K562 (cell line): ENCODE data around the gene AGO4. TPM values are rescaled to one million over a fixed set of nuclear protein-coding genes. Genes with fewer than 3 reads are reported as not detected.
A peak's percentile ranks its signal among the peaks of the same experiment; 100 is the strongest.

ENCODE experiments used
- ETV1 ChIP-seq: fragments of 450-650 bp; conservative IDR thresholded peaks from 2 replicates; pipeline ENCODE4 v1.6.1; 2016; ENCODE audit warnings: missing genetic modification characterization, control low read depth, low read depth, missing compliant biosample characterization
- ETV5 ChIP-seq: sonication (generic); formaldehyde crosslinking; IDR thresholded peaks from 2 replicates; pipeline ENCODE4 v1.4.0; 2020; ENCODE audit warnings: low read depth, mild to moderate bottlenecking, missing genetic modification reagents
- FIP1L1 ChIP-seq: fragments of 200-400 bp; formaldehyde crosslinking; IDR thresholded peaks from 2 replicates; pipeline ENCODE4 v1.6.1; 2018; ENCODE audit warnings: mild to moderate bottlenecking, low read depth, low read length; ENCODE audit not compliant: poor library complexity, severe bottlenecking
- FOSL1 ChIP-seq: fragments of 200-800 bp; sonication (Bioruptor generic); conservative IDR thresholded peaks from 2 replicates; pipeline ENCODE4 v1.6.1; 2016; ENCODE audit warnings: missing genetic modification characterization, missing compliant biosample characterization
- HDGF ChIP-seq: fragments of 450-650 bp; IDR thresholded peaks from 2 replicates; pipeline ENCODE4 v1.6.1; 2016
- IFI16 ChIP-seq: fragments of 250-450 bp; sonication (Bioruptor Pico); IDR thresholded peaks from 2 replicates; pipeline ENCODE4 v2.1.2; 2022; ENCODE audit warnings: mild to moderate bottlenecking, inconsistent platforms
- MED1 ChIP-seq: sonication (generic); formaldehyde crosslinking; IDR thresholded peaks from 2 replicates; pipeline ENCODE4 v1.8.1; 2023; ENCODE audit warnings: missing genetic modification reagents, borderline replicate concordance
- MYC ChIP-seq, 2 experiments: fragments of 250-450 bp in 1 of 2; sonication (Bioruptor Pico) in 1 of 2; IDR thresholded peaks; 2 replicates each; pipeline versions ENCODE4 v1.5.1 to v1.6.1; 2012 to 2021; ENCODE audit warnings: low read depth in 2 of 2, borderline replicate concordance in 1 of 2, improper control_type of control experiment in 1 of 2, low read length in 1 of 2, mild to moderate bottlenecking in 1 of 2, moderate library complexity in 1 of 2
- NCOR1 ChIP-seq: fragments of 450-650 bp; IDR thresholded peaks from 2 replicates; pipeline ENCODE4 v1.6.1; 2016; ENCODE audit warnings: mild to moderate bottlenecking, moderate library complexity
- SIRT6 ChIP-seq: IDR thresholded peaks from one replicate; pipeline ENCODE4 v1.6.1; 2012; ENCODE audit warnings: low read depth, mild to moderate bottlenecking, control low read depth, inconsistent platforms, low read length, moderate library complexity
- SMAD3 ChIP-seq: fragments of 450-650 bp; formaldehyde crosslinking; conservative IDR thresholded peaks from 2 replicates; pipeline ENCODE4 v1.4.0; 2020; ENCODE audit warnings: mild to moderate bottlenecking
- TFAP4 ChIP-seq: sonication (generic); formaldehyde crosslinking; IDR thresholded peaks from 2 replicates; pipeline ENCODE4 v1.8.0; 2022; ENCODE audit warnings: missing genetic modification reagents, mild to moderate bottlenecking, moderate library complexity, borderline replicate concordance
- THRA ChIP-seq: fragments of 450-650 bp; IDR thresholded peaks from 2 replicates; pipeline ENCODE4 v1.6.1; 2017; ENCODE audit warnings: mild to moderate bottlenecking, moderate library complexity
- WHSC1 ChIP-seq: IDR thresholded peaks from one replicate; pipeline ENCODE4 v1.6.1; 2012; ENCODE audit warnings: low read length, control low read depth, inconsistent platforms
- ZC3H4 ChIP-seq: sonication (generic); formaldehyde crosslinking; IDR thresholded peaks from 2 replicates; pipeline ENCODE4 v1.9.0; 2021; ENCODE audit warnings: missing genetic modification reagents, borderline replicate concordance
- polyA plus RNA-seq, 8 experiments: library from polyadenylated mRNA; depleted of rRNA in 4 of 8; stranded (reverse) in 5 of 8; unstranded in 3 of 8; fragments of >200 nt; fragmentation: Nextera tagmentation in 2 of 8; fragmentation: Illumina TruSeq in 1 of 8; extraction: Ambion mirVana in 2 of 8; extraction: Trizol in 1 of 8; gene quantifications; 2 replicates each; pipeline versions ENCODE4 v1.2.1 to v1.2.3, GENCODE V29; 2011 to 2014; ENCODE audit warnings: inconsistent platforms in 1 of 8, missing spikeins in 1 of 8
- total RNA-seq, 7 experiments: library from RNA; depleted of rRNA in 6 of 7; stranded (reverse); fragments of >200 nt in 6 of 7; fragmentation: Illumina TruSeq in 2 of 7; extraction: Trizol in 2 of 7; gene quantifications; 2 replicates each; pipeline versions ENCODE4 v1.2.1 to v1.2.3, GENCODE V29; 2011 to 2021; ENCODE audit warnings: low replicate concordance in 1 of 7
- TF ChIP-seq, protein P1 (sequence below), 2 experiments: fragments of 200-800 bp in 1 of 2; sonication (Bioruptor generic) in 1 of 2; sonication (generic) in 1 of 2; formaldehyde crosslinking in 1 of 2; IDR thresholded peaks in 1 of 2; conservative IDR thresholded peaks in 1 of 2; 2 replicates each; pipeline versions ENCODE4 v1.5.0 to v1.6.1; 2016 to 2020; ENCODE audit warnings: missing compliant biosample characterization in 1 of 2, missing genetic modification characterization in 1 of 2, missing genetic modification reagents in 1 of 2
- TF ChIP-seq, protein P2 (sequence below), 3 experiments: fragments of 200-800 bp in 1 of 3; fragments of 250-450 bp in 1 of 3; fragments of 450-650 bp in 1 of 3; sonication (Bioruptor Pico) in 1 of 3; sonication (Bioruptor generic) in 1 of 3; formaldehyde crosslinking in 1 of 3; IDR thresholded peaks; 2 replicates each; pipeline versions ENCODE4 v1.6.1 to v1.8.0; 2016 to 2022; ENCODE audit warnings: mild to moderate bottlenecking in 2 of 3, missing genetic modification characterization in 2 of 3, missing compliant biosample characterization in 1 of 3, moderate library complexity in 1 of 3
- TF ChIP-seq, protein P3 (sequence below): fragments of 450-650 bp; IDR thresholded peaks from 2 replicates; pipeline ENCODE4 v1.6.1; 2016; ENCODE audit warnings: missing biosample characterization, missing genetic modification characterization

The AGO4 gene
- total and polyA plus RNA-seq, 9 of the 15 experiments (the other 6 are each of a cell fraction or from before 2014, with no cell fraction given) = 1.3 to 10.5 (median 6.5) TPM

DNA sequence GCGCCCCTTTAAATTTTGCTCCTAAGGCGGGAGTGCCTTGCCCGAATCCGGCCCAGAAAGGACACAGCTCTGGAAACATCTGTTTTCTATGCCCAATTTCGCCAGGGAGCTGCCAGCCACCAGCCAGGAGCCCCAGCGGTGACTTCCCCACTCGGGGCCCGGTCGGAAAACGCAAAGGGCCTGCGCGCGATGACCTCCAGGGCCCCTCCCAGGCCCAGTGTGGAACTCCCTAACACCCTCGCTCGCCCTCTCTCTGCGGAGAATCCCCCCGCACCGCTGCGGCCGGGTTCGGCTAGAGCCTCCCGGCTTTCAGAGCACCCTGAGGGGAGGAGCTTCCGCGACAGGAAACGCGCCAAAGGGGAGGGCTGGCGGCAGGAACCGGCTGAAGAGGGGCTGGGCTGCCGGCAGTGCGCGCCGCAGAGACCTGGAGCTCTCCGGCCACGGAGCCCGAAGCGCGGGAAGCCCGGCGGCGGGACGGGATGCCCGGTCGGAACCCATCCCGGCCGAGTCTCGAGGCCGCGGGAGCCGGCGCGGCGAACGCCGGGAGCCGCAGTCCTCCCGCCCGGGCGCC, 38.5 kb upstream of the AGO4 start (continued):
- TF ChIP-seq MYC (IDR thresholded peaks at IDR 0.05; ENCODE audit: low read depth, low read length) (peak; percentile 37), MYC (CRISPR knock-in tag; IDR thresholded peaks at IDR 0.05; ENCODE audit: borderline replicate concordance, low read depth) (no peak), MED1 (no peak), ETV5 (CRISPR knock-in tag) (peak; percentile 65), IFI16 (CRISPR knock-in tag) (no peak), WHSC1 (no peak), ETV1 (tag) (no peak), ZC3H4 (CRISPR knock-in tag) (no peak), THRA (no peak), SIRT6 (no peak), FOSL1 (tag) (no peak), TFAP4 (CRISPR knock-in tag) (peak; percentile 49; the same call in 1 of the 2 replicates), FIP1L1 (no peak), SMAD3 (CRISPR knock-in tag) (no peak), NCOR1 (no peak; the same call in 1 of the 2 replicates), HDGF (no peak)
- TF ChIP-seq, protein P1, sequence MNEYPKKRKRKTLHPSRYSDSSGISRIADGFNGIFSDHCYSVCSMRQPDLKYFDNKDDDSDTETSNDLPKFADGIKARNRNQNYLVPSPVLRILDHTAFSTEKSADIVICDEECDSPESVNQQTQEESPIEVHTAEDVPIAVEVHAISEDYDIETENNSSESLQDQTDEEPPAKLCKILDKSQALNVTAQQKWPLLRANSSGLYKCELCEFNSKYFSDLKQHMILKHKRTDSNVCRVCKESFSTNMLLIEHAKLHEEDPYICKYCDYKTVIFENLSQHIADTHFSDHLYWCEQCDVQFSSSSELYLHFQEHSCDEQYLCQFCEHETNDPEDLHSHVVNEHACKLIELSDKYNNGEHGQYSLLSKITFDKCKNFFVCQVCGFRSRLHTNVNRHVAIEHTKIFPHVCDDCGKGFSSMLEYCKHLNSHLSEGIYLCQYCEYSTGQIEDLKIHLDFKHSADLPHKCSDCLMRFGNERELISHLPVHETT (CRISPR knock-in tag; conservative IDR thresholded peaks at IDR 0.05 in 1 of 2, IDR thresholded peaks at IDR 0.05 in 1 of 2) = peak in 1 of 2 experiments; percentile 56; a peak in 1 of 4 replicates
- TF ChIP-seq, protein P2, sequence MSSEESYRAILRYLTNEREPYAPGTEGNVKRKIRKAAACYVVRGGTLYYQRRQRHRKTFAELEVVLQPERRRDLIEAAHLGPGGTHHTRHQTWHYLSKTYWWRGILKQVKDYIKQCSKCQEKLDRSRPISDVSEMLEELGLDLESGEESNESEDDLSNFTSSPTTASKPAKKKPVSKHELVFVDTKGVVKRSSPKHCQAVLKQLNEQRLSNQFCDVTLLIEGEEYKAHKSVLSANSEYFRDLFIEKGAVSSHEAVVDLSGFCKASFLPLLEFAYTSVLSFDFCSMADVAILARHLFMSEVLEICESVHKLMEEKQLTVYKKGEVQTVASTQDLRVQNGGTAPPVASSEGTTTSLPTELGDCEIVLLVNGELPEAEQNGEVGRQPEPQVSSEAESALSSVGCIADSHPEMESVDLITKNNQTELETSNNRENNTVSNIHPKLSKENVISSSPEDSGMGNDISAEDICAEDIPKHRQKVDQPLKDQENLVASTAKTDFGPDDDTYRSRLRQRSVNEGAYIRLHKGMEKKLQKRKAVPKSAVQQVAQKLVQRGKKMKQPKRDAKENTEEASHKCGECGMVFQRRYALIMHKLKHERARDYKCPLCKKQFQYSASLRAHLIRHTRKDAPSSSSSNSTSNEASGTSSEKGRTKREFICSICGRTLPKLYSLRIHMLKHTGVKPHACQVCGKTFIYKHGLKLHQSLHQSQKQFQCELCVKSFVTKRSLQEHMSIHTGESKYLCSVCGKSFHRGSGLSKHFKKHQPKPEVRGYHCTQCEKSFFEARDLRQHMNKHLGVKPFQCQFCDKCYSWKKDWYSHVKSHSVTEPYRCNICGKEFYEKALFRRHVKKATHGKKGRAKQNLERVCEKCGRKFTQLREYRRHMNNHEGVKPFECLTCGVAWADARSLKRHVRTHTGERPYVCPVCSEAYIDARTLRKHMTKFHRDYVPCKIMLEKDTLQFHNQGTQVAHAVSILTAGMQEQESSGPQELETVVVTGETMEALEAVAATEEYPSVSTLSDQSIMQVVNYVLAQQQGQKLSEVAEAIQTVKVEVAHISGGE (CRISPR knock-in tag; IDR thresholded peaks at IDR 0.05) = peak in 1 of 3 experiments; percentile 74; a peak in 2 of 6 replicates
- TF ChIP-seq, protein P3, sequence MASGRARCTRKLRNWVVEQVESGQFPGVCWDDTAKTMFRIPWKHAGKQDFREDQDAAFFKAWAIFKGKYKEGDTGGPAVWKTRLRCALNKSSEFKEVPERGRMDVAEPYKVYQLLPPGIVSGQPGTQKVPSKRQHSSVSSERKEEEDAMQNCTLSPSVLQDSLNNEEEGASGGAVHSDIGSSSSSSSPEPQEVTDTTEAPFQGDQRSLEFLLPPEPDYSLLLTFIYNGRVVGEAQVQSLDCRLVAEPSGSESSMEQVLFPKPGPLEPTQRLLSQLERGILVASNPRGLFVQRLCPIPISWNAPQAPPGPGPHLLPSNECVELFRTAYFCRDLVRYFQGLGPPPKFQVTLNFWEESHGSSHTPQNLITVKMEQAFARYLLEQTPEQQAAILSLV (tag) = no peak
